Skeletal muscle satellite cell (primary cell): ENCODE data around the gene CALY. TPM values are rescaled to one million over a fixed set of nuclear protein-coding genes. Genes with fewer than 3 reads are reported as not detected.

Source experiments
- H3K27me3 ChIP-seq: 2 replicates; pipeline ENCODE4 v1.7.0; 2013; ENCODE audit warnings: low read length; ENCODE audit not compliant: control insufficient read depth, insufficient read depth
- H3K36me3 ChIP-seq: 2 replicates; pipeline ENCODE4 v1.7.0; 2013; ENCODE audit warnings: mild to moderate bottlenecking, control low read depth, low read length; ENCODE audit not compliant: insufficient read depth
- H3K4me1 ChIP-seq: 2 replicates; pipeline ENCODE4 v1.7.0; 2013; ENCODE audit warnings: low read length; ENCODE audit not compliant: control insufficient read depth, insufficient read depth
- H3K4me2 ChIP-seq: 2 replicates; pipeline ENCODE4 v1.7.0; 2013; ENCODE audit warnings: mild to moderate bottlenecking, low read length
- H3K4me3 ChIP-seq: 2 replicates; pipeline ENCODE4 v1.7.0; 2013; ENCODE audit warnings: low read length
- H3K9ac ChIP-seq: 2 replicates; pipeline ENCODE4 v1.7.0; 2013; ENCODE audit warnings: mild to moderate bottlenecking, low read depth, low read length, moderate library complexity
- H3K9me3 ChIP-seq: replicated peaks from 2 replicates; pipeline ENCODE4 v1.7.0; 2013; ENCODE audit warnings: mild to moderate bottlenecking, control low read depth, low read length
- total RNA-seq: library from RNA; depleted of rRNA; stranded (reverse); fragments of >200 nt; gene quantifications from 2 replicates; pipeline ENCODE4 v1.2.3, GENCODE V29; 2012; rRNA removed

Gene CALY, protein sequence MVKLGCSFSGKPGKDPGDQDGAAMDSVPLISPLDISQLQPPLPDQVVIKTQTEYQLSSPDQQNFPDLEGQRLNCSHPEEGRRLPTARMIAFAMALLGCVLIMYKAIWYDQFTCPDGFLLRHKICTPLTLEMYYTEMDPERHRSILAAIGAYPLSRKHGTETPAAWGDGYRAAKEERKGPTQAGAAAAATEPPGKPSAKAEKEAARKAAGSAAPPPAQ
- total RNA-seq, result not detected in 2 replicates

DNA sequence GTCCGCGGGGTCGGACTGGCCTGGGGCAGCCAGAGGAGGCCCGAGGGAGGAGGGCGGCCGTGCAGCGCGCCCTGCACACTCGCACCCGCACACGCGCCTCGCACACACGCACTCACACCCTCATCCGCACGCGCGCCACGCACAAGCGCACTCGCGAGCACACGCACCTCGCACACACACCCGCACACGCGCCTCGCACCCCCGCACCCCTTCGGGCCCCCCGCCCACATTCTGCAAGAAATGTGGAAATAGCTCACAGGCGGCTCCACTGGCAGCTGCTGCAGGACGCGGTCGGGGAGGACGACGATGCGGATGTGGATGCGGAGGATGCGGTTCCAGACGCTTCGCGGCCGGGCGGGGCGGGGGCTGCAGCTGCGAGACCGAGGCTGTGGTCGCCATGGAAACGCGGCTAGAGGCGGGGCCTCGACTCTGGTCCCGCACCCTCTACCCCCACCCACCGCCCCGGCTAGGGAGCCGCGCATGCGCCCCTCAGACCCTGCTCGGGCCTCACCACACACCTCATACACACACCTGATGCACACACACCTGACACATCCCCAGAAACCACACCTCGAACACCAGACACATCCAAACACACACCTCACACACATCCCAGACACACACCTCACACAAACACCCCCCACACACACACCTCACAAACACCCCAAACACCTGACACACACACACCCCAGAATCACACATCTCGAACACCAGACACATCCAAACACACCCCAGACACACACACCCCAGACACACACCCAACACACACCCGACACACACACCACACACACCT, at the start of gene CALY:
TSS of gene CALY (minus strand) at position 320 of the 793 bp plus-strand sequence. CDS start 7,907 bp downstream, outside the sequence.
- H3K4me1 ChIP-seq, result peaks cover 9% of the 10 kb centered on the region
- no peak within 1 kb of the TSS for H3K9ac ChIP-seq
- peak within 1 kb of the TSS; percentile 62 for H3K4me3 ChIP-seq
- H3K27me3 ChIP-seq, result peaks cover 45% of the 10 kb centered on the region
- no peaks in the 10 kb centered on the region for H3K9me3 ChIP-seq
- H3K36me3 ChIP-seq, result no peaks in the 10 kb centered on the region
- H3K4me2 ChIP-seq, result peak within 1 kb of the TSS; percentile 75

DNA sequence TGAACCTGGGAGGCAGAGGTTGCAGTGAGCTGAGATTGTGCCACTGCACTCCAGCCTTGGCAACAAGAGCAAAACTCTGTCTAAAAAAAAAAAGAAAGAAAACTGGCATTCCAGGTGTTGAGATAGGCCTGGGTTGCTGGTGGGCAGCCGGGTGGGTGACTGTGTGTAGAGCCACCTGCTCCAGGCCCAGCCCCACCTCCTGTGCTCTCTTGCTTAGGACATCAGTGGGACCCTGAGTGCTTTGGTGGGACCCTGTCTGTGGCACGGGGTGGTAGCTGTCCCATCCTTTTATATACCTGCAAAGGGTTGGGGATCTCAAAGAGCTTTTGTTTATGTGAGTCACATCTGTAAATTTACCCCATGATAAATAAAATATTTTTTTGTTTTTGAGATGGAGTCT, 48.5 kb upstream of the CALY start:
- no peak overlapping the region for H3K4me3 ChIP-seq
- H3K4me2 ChIP-seq, result no peak overlapping the region
- H3K9me3 ChIP-seq, result no peaks in the 10 kb centered on the region
- no peaks in the 10 kb centered on the region for H3K27me3 ChIP-seq
- H3K4me1 ChIP-seq, result no peaks in the 10 kb centered on the region
- no peaks in the 10 kb centered on the region for H3K36me3 ChIP-seq
- no peak overlapping the region for H3K9ac ChIP-seq

DNA sequence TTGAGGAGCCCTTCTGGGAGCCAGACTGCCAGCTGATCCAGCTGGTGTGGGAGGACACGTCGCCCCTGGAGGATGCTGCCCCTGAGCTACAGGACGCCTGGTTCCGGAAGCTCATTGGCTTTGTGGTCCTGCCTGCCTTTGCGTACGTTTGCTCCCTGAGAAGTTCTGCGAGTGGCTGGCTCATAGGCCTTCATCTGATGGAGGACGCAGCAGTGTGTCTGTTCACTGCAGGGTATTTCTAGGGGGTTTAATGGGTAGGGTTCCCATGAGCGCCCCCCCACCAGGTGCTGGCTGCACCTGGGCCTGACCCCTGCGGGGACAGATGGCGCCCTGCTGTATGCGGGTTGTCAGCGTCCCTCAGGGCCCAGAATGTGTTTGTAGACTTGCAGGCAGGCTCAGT, 47.4 kb upstream of the CALY start:
- H3K36me3 ChIP-seq, result no peaks in the 10 kb centered on the region
- no peak overlapping the region for H3K9ac ChIP-seq
- H3K4me3 ChIP-seq, result no peak overlapping the region
- no peaks in the 10 kb centered on the region for H3K9me3 ChIP-seq
- no peaks in the 10 kb centered on the region for H3K27me3 ChIP-seq
- no peak overlapping the region for H3K4me2 ChIP-seq
- peaks cover 4% of the 10 kb centered on the region for H3K4me1 ChIP-seq

DNA sequence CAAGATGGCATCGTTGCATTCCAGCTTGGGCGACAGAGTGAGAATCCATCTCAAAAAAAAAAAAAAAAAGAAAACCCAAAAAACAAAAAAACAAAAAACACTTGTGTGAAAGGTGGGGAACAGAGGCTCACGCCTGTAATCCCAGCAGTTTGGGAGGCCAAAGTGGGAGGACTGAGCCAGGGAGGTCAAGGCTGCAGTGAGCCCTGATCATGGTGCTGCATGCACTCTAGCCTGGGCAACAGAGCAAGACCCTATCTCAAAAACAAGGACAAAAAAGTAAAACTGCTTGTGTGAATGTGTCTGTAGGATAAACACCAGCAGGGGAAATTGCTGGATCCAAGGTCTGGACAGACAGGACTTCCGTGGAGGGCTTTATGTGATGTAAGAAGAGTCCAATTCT, 46.9 kb upstream of the CALY start:
- Histone ChIP-seq H3K4me3 (no peak overlapping the region), H3K36me3 (no peaks in the 10 kb centered on the region), H3K4me2 (no peak overlapping the region), H3K9me3 (no peaks in the 10 kb centered on the region), H3K27me3 (no peaks in the 10 kb centered on the region), H3K9ac (no peak overlapping the region), H3K4me1 (peaks cover 4% of the 10 kb centered on the region)

DNA sequence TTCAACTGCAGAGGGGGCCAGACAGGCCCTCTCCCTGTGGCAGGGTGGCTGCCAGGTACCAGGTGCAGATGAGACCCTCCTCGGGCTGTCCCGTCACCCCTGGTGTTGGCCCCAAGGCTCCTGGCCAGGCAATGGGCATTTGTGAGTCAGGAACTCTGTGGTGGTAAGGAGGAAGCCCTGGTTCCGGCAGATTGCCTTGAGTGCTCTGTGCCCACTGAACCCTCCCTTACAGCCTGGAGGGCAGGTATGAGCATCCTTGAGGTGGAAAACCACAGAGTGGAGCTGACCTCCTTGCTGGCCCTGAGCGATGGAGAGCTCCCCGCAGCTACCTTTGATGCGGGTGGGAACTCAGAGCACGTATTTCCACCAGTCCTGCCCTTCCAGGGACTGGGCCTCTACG, 44.3 kb upstream of the CALY start:
- H3K4me3 ChIP-seq, result no peak overlapping the region
- H3K4me1 ChIP-seq, result peaks cover 4% of the 10 kb centered on the region
- no peak overlapping the region for H3K4me2 ChIP-seq
- no peaks in the 10 kb centered on the region for H3K9me3 ChIP-seq
- no peaks in the 10 kb centered on the region for H3K27me3 ChIP-seq
- no peak overlapping the region for H3K9ac ChIP-seq
- H3K36me3 ChIP-seq, result no peaks in the 10 kb centered on the region

DNA sequence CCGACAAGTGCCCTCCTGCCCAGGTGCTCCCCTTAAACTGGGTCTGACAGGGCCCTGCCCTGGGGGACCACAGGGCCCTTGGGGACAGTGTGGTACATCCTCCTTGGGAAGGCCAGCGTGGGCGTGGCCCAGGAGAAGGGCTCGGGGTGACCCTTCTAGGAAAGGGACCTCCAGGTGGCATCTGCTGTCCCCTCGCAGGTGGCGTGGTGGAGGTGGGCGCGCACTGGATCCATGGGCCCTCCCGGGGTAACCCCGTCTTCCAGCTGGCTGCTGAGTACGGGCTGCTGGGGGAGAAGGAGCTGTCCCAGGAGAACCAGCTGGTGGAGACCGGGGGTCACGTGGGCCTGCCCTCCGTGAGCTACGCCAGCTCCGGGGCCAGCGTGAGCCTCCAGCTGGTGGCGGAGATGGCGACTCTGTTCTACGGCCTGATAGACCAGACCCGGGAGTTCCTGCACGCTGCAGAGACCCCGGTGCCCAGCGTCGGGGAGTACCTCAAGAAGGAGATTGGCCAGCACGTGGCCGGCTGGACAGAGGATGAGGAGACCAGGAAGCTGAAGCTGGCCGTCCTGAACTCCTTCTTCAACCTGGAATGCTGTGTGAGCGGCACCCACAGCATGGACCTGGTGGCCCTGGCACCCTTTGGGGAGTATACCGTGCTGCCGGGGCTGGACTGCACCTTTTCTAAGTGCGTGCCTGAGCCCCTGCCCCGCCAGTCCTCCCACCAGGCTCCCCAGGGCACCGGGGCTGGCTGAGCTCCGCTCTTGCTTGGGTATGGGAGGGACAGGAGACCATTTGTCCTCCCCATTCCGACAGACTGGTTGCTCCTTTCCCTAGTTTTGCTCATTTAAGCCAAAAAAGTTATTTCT, 43.3 kb upstream of the CALY start:
- H3K36me3 ChIP-seq, result no peaks in the 10 kb centered on the region
- peak overlapping the region; percentile 93 for H3K4me2 ChIP-seq
- no peaks in the 10 kb centered on the region for H3K9me3 ChIP-seq
- H3K4me1 ChIP-seq, result peaks cover 4% of the 10 kb centered on the region
- no peaks in the 10 kb centered on the region for H3K27me3 ChIP-seq
- H3K9ac ChIP-seq, result peak overlapping the region; percentile 80
- peak overlapping the region; percentile 77 for H3K4me3 ChIP-seq

DNA sequence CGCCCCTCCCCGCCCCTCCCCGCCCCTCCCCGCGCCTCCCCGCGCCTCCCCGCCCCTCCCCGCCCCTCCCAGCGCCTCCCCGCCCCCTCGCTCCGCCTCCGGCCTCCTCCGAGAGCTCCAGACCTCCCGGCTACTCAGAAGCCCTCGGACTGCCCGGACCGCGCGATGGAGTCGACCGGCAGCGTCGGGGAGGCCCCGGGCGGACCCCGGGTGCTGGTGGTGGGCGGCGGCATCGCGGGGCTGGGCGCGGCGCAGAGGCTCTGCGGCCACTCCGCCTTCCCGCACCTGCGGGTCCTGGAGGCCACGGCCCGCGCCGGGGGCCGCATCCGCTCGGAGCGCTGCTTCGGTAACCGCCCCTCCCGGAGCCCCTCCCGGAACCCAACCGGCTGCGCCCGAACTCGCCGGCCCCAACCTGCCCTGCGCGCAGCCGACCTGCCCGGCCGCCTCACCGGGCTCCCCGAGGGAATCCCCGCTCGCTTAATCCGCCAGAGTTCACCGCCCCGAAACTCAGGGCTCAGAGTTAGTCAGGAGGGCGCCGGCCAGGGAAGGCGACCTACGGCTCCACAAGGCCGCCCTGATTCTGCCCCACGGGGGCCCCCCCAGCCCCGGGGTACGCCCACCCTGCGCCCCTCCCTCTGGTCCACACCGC, 42.6 kb upstream of the CALY start, which contains the start of gene PAOX:
TSS of gene PAOX (plus strand) at position 111 of the 649 bp plus-strand sequence. CDS start at position 166, 55 bp downstream.
- H3K9ac ChIP-seq, result peak within 1 kb of the TSS; percentile 80
- peak within 1 kb of the TSS; percentile 99 for H3K4me2 ChIP-seq
- peaks cover 4% of the 10 kb centered on the region for H3K4me1 ChIP-seq
- no peaks in the 10 kb centered on the region for H3K9me3 ChIP-seq
- H3K36me3 ChIP-seq, result no peaks in the 10 kb centered on the region
- H3K4me3 ChIP-seq, result peak within 1 kb of the TSS; percentile 77
- H3K27me3 ChIP-seq, result no peaks in the 10 kb centered on the region

DNA sequence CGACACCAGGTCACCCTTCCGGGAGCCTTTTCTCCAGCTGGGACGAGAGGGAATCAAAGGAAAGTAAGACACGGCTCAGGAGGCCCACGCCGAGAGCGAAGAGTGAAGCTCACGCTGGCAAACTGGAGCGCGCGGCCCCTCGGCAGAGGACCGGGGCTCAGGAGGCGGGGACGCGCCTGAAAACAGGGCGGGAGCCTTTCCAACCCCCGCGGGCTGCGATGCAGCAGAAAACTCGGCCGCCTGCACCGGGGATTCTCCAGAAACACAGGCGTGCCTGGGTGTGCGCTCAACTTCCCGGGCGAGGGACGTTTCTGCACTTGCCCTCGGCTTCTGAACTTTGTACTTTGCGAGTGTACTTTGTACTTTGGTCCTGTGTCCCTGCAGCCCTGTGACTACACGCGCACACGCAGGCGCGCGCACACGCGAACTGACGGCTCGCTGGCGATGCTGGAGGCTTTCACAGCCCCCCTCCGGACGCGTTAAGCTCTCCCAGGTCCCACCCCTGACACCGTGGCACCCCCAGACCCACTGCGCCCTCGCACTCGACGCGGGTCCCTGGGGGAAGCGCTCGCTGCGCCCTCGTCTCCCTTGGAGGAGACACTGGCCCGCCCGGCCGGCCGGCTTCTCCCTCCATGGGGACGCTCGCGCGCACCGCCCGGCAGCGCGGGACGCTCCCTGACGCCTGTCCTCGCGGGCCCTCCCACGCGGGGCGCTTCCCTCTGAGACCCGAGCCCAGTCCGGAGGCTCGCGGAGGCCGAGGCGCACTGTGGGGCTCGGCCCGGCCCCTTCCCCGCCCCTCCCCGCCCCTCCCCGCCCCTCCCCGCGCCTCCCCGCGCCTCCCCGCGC, 41.8 kb upstream of the CALY start:
- peaks cover 9% of the 10 kb centered on the region for H3K4me1 ChIP-seq
- H3K9me3 ChIP-seq, result no peaks in the 10 kb centered on the region
- H3K4me3 ChIP-seq, result peak overlapping the region; percentile 75
- peak overlapping the region; percentile 60 for H3K9ac ChIP-seq
- no peaks in the 10 kb centered on the region for H3K36me3 ChIP-seq
- H3K4me2 ChIP-seq, result peak overlapping the region; percentile 99
- H3K27me3 ChIP-seq, result no peaks in the 10 kb centered on the region

DNA sequence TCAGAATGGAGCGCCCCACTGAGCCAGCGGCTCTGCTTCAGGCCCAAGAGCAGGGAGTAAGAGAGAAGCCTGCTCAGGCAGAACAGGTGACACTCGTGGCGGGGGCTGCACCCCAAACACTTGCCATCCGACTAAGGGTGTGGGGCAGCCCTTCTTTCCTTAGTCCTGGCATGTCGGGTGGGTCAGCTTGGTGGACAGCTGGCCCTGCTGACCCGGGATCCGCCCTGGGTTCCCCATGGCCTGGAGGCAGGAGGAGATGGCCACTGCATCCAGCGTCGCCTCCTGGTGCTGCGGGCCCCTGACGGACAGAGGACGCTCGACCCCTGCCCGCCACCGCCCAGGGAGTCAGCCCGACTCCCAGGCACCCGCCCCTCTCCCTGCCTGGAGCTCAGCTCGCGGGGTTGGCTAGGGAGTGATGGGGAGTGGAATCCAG, 41.1 kb upstream of the CALY start:
- Histone ChIP-seq H3K27me3 (no peaks in the 10 kb centered on the region), H3K4me3 (peak overlapping the region; percentile 75), H3K9ac (peak overlapping the region; percentile 60), H3K9me3 (no peaks in the 10 kb centered on the region), H3K4me2 (peak overlapping the region; percentile 99), H3K36me3 (no peaks in the 10 kb centered on the region), H3K4me1 (peaks cover 9% of the 10 kb centered on the region)

DNA sequence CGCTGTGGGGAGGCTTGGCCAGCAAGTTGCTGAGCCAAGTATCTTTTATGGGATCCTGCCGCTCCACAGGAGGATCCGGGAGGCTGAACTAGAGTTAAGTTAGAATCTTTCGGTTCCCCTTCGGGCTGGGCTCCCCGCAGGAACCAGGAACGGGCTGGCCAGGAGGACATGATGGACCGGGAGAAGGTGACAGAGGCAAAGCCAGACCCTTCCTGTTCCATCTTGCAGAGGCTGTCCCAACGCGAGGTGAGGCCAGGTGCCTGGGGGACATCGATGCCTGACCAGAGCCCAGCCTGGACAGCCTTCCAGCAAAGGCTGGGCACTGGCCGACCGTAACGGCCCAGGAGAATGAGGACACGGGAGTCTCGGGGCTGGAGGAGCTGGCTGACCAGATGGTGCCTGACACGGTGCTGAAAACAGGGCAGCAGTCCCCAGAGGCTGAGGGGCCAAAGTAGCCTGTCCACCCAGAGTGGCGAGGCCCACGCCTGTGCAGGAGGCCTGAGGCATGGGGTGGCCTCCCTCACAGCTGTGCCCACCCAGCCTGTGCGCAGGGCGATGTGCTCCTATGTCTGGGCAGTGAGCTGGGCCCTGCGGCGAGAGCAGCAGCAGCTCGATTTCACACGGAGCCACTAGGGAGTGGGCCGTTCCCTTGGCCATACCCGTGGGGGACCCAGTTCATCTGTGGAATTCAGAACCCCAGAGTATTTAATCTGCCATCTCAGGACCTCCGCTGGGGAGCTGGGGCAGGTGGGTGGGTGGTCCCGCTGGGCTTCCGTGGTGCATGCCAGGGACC, 40.5 kb upstream of the CALY start:
- Histone ChIP-seq H3K36me3 (no peaks in the 10 kb centered on the region), H3K9ac (peak overlapping the region; percentile 60), H3K4me2 (no peak overlapping the region), H3K4me1 (peaks cover 10% of the 10 kb centered on the region), H3K9me3 (no peaks in the 10 kb centered on the region), H3K27me3 (no peaks in the 10 kb centered on the region), H3K4me3 (no peak overlapping the region)
